GM12878 (cell line): ENCODE data around the gene INTS14. TPM values are rescaled to one million over a fixed set of nuclear protein-coding genes. Genes with fewer than 3 reads are reported as not detected.

ENCODE experiments used
- ATAC-seq: fragments of 200-7000 bp; cut with Tn5 transposase; 3 replicates; pipeline ENCODE4 v1.9.1; 2020; ENCODE audit warnings: mild to moderate bottlenecking, moderate library complexity
- BruUV-seq: library from RNA; stranded (reverse); fragments of 400-500 nt; replicated peaks from 2 replicates; lab custom pipeline; 2021; lab: Mats Ljungman, UMichigan
- CTCF ChIA-PET: fragments of 300-600 bp; sonication (Branson Sonifier 250); formaldehyde crosslinking; extraction: SDS; loops from one replicate; lab custom pipeline; 2021; ENCODE audit warnings: inconsistent platforms; lab: Yijun Ruan, JAX
- POLR2A ChIA-PET: fragments of 350-600 bp; formaldehyde crosslinking; extraction: SDS; loops from one replicate; lab custom pipeline; 2021; ENCODE audit warnings: inconsistent platforms; lab: Charles Lee
- RAD21 ChIA-PET: fragments of 300-600 bp; sonication (Branson Sonifier 250); formaldehyde crosslinking; loops from one replicate; lab custom pipeline; 2023; ENCODE audit warnings: antibody characterized with exemption; ENCODE audit not compliant: unreplicated experiment; lab: Charles Lee
- SMC1A ChIA-PET: fragments of 300-600 bp; sonication (Branson Sonifier 250); formaldehyde crosslinking; loops from one replicate; lab custom pipeline; 2023; ENCODE audit not compliant: unreplicated experiment, uncharacterized antibody; lab: Charles Lee
- DNase-seq: peaks from one replicate; pipeline ENCODE4 v3.0.0-alpha.2; 2011; ENCODE audit warnings: low read depth, low spot score
- FAIRE-seq: peaks from 3 replicates; lab custom pipeline; 2011; peaks lifted over from hg19 to GRCh38; lab: Jason Lieb, UNC
- H2AFZ ChIP-seq: 2 replicates; pipeline ENCODE4 v1.6.0; 2011; ENCODE audit warnings: low read depth, low read length, control low read depth; ENCODE audit not compliant: control insufficient read depth
- H3K27ac ChIP-seq: 2 replicates; pipeline ENCODE4 v1.5.1; 2011; ENCODE audit warnings: control low read depth; ENCODE audit not compliant: control insufficient read depth, insufficient read depth
- H3K27me3 ChIP-seq, 2 experiments: replicated peaks in 1 of 2; 2 replicates each; pipeline versions ENCODE4 v1.6.0 to v1.6.1; 2011; ENCODE audit warnings: low read length in 1 of 2; ENCODE audit not compliant: control insufficient read depth in 2 of 2, insufficient read depth in 2 of 2
- H3K36me3 ChIP-seq, 2 experiments: 2 replicates each; pipeline ENCODE4 v1.5.1; 2011; ENCODE audit warnings: low read length in 1 of 2; ENCODE audit not compliant: control insufficient read depth in 2 of 2, insufficient read depth in 2 of 2
- H3K4me1 ChIP-seq: 2 replicates; pipeline ENCODE4 v1.6.1; 2011; ENCODE audit warnings: mild to moderate bottlenecking, low read length, moderate library complexity, mixed read lengths; ENCODE audit not compliant: control insufficient read depth, insufficient read depth
- H3K4me2 ChIP-seq: 2 replicates; pipeline ENCODE4 v1.6.0; 2011; ENCODE audit warnings: control low read depth; ENCODE audit not compliant: control insufficient read depth, insufficient read depth
- H3K4me3 ChIP-seq: fragments of 200-600 bp; sonication (generic); 2 replicates; pipeline ENCODE4 v1.5.1; 2016
- H3K79me2 ChIP-seq: 2 replicates; pipeline ENCODE4 v1.6.0; 2011; ENCODE audit warnings: low read length; ENCODE audit not compliant: control insufficient read depth, insufficient read depth
- H3K9ac ChIP-seq: 2 replicates; pipeline ENCODE4 v1.8.0; 2011; ENCODE audit warnings: low read length, control low read depth, mixed read lengths; ENCODE audit not compliant: control insufficient read depth, insufficient read depth
- H3K9me3 ChIP-seq: replicated peaks from 3 replicates; pipeline ENCODE4 v1.5.1; 2011; ENCODE audit warnings: mild to moderate bottlenecking, low read length; ENCODE audit not compliant: control insufficient read depth, insufficient read depth
- H4K20me1 ChIP-seq: 2 replicates; pipeline ENCODE4 v1.6.0; 2011; ENCODE audit not compliant: control insufficient read depth, insufficient read depth
- CBFB ChIP-seq: IDR thresholded peaks from 2 replicates; pipeline ENCODE4 v1.6.1; 2016; ENCODE audit warnings: antibody characterized with exemption, low read depth
- FOXK2 ChIP-seq: fragments of 450-650 bp; IDR thresholded peaks from 2 replicates; pipeline ENCODE4 v1.6.1; 2017; ENCODE audit warnings: mild to moderate bottlenecking, moderate library complexity
- IRF4 ChIP-seq: IDR thresholded peaks from 2 replicates; pipeline ENCODE4 v1.6.1; 2011; ENCODE audit warnings: low read depth, low read length
- KLF5 ChIP-seq: fragments of 450-650 bp; IDR thresholded peaks from 2 replicates; pipeline ENCODE4 v1.6.1; 2014; ENCODE audit warnings: mild to moderate bottlenecking; ENCODE audit not compliant: partially characterized antibody
- NR2C2 ChIP-seq: IDR thresholded peaks from 2 replicates; pipeline ENCODE4 v1.6.1; 2011; ENCODE audit warnings: borderline replicate concordance, low read depth; ENCODE audit not compliant: control insufficient read depth, insufficient read length
- POLR2A ChIP-seq: IDR thresholded peaks from 2 replicates; pipeline ENCODE4 v1.6.1; 2011; ENCODE audit warnings: low read depth, mild to moderate bottlenecking, low read length
- SKIL ChIP-seq: fragments of 450-650 bp; IDR thresholded peaks from 2 replicates; pipeline ENCODE4 v1.6.1; 2017; ENCODE audit warnings: mild to moderate bottlenecking, low read depth, inconsistent platforms; ENCODE audit not compliant: poor library complexity, severe bottlenecking
- SP1 ChIP-seq: IDR thresholded peaks from one replicate; pipeline ENCODE4 v1.6.1; 2011; ENCODE audit warnings: low read depth, low read length
- SPI1 ChIP-seq: IDR thresholded peaks from 2 replicates; pipeline ENCODE4 v1.6.1; 2011; ENCODE audit warnings: low read depth, mild to moderate bottlenecking, low read length, moderate library complexity, borderline replicate concordance; ENCODE audit not compliant: insufficient read depth
- WGBS: methylation state at CpG from one replicate; pipeline ENCODE4 v1.1.6; 2016; ENCODE audit warnings: low lambda C conversion rate; ENCODE audit not compliant: insufficient replicate concordance, insufficient coverage; ENCODE audit errors: missing lambda C conversion rate; 5-methylcytosine and 5-hydroxymethylcytosine counted together
- in situ Hi-C: fragments of 300-500 bp; cut with MboI; formaldehyde crosslinking; loops from 9 replicates; pipeline ENCODE4 v1.14.3; 2018; ENCODE audit warnings: mixed read lengths
- intact Hi-C: fragments of 100-400 bp; cut with micrococcal nuclease; formaldehyde crosslinking; loops from one replicate; pipeline ENCODE4 v1.14.2; 2022; ENCODE audit not compliant: unreplicated experiment
- polyA plus RNA-seq, 11 experiments: library from polyadenylated mRNA; depleted of rRNA in 4 of 11; unstranded in 6 of 11; stranded (reverse) in 5 of 11; fragments of >200 nt; fragmentation: Nextera tagmentation in 4 of 11; fragmentation: Illumina TruSeq in 1 of 11; extraction: Ambion mirVana in 4 of 11; extraction: Trizol in 1 of 11; gene quantifications; 1 replicate in 1 of 11; 2 replicates in 10 of 11; pipeline versions ENCODE4 v1.2.1 to v1.2.3, GENCODE V29; 2011 to 2016; ENCODE audit warnings: inconsistent platforms in 2 of 11, missing spikeins in 2 of 11, low read depth in 1 of 11
- total RNA-seq, 4 experiments: library from RNA; depleted of rRNA in 3 of 4; stranded (reverse); fragments of >200 nt in 3 of 4; fragmentation: Illumina TruSeq in 1 of 4; extraction: Trizol in 1 of 4; gene quantifications; 2 replicates each; pipeline versions ENCODE4 v1.2.1 to v1.2.3, GENCODE V29; 2013 to 2021
- TF ChIP-seq, protein P1 (sequence below): fragments of 450-650 bp; IDR thresholded peaks from 2 replicates; pipeline ENCODE4 v1.6.1; 2017; ENCODE audit warnings: low read depth, mild to moderate bottlenecking, moderate library complexity

Gene INTS14
- total and polyA plus RNA-seq, 10 of the 15 experiments (the other 5 are each of a cell fraction or from before 2014, with no cell fraction given) = 36.8 to 76.9 (median 47.7) TPM

GRCh38 chr15:65638681-65639089 lies 27.8 kb upstream of the INTS14 start (continued):
- TF ChIP-seq IRF4 (no peak), CBFB (peak; percentile 90), SKIL (peak; percentile 38), NR2C2 (no peak), SPI1 (no peak)
- TF ChIP-seq, protein P1, sequence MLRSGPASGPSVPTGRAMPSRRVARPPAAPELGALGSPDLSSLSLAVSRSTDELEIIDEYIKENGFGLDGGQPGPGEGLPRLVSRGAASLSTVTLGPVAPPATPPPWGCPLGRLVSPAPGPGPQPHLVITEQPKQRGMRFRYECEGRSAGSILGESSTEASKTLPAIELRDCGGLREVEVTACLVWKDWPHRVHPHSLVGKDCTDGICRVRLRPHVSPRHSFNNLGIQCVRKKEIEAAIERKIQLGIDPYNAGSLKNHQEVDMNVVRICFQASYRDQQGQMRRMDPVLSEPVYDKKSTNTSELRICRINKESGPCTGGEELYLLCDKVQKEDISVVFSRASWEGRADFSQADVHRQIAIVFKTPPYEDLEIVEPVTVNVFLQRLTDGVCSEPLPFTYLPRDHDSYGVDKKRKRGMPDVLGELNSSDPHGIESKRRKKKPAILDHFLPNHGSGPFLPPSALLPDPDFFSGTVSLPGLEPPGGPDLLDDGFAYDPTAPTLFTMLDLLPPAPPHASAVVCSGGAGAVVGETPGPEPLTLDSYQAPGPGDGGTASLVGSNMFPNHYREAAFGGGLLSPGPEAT = 0 out of 2 replicates have a peak, but pooled peaks have one; percentile 29

GRCh38 chr15:65638109-65638508 lies 27.2 kb upstream of the INTS14 start:
- no peak overlapping the region for H2AFZ ChIP-seq
- POLR2A ChIA-PET = interaction anchor here (0.7 to 1.3 kb wide), 2 partner anchors 197 to 232 kb away, joined by 3 to 6 read pairs; no protein-coding TSS in a partner anchor
- in situ Hi-C loops (no loop called here), intact Hi-C loops (loop anchor here (5.0 to 10.0 kb wide), 4 partner anchors 194 to 649 kb away; no protein-coding TSS in a partner anchor)
- H3K27me3 ChIP-seq = no peaks in the 10 kb centered on the region
- DNase-seq = no peak
- H3K27ac ChIP-seq = no peak overlapping the region
- H3K4me3 ChIP-seq = no peak overlapping the region
- CTCF ChIA-PET = interaction anchor here (0.6 to 15.8 kb wide), 29 partner anchors 9 to 650 kb away, joined by 3 to 192 read pairs (median 7); partner anchors contain the start of genes HACD3 and INTS14
- H3K9me3 ChIP-seq = no peaks in the 10 kb centered on the region
- no peak overlapping the region for H3K9ac ChIP-seq
- no peaks in the 10 kb centered on the region for H3K36me3 ChIP-seq
- RAD21 ChIA-PET = interaction anchor here (1.1 to 8.2 kb wide), 5 partner anchors 27 to 231 kb away, joined by 3 to 69 read pairs (median 5); partner anchors contain the start of genes INTS14 and RAB11A
- FAIRE-seq = no peak
- ATAC-seq = no peak
- no peak overlapping the region for H3K4me2 ChIP-seq
- SMC1A ChIA-PET = interaction anchor here (0.7 to 3.6 kb wide), 16 partner anchors 9 to 279 kb away, joined by 3 to 43 read pairs (median 3); partner anchors contain the start of gene INTS14
- H4K20me1 ChIP-seq = no peaks in the 10 kb centered on the region
- 98% methylated on average over 5 of the region's 5 CpGs for WGBS
- no peak for TF ChIP-seq FOXK2
- peak; percentile 13; the same call in 1 of the 2 replicates for TF ChIP-seq POLR2A
- TF ChIP-seq SP1 = no peak
- no peak for TF ChIP-seq KLF5
- no peaks in the 10 kb centered on the region for H3K4me1 ChIP-seq
- H3K79me2 ChIP-seq = no peaks in the 10 kb centered on the region
- no TSS peak for BruUV-seq
